ENCODE measurements around the gene RPL12.
A peak's percentile ranks its signal among the peaks of the same experiment; 100 is the strongest.
"Not testable (repeated sequence)": the region's sequence is repeated elsewhere in the genome, so short reads cannot be mapped to it uniquely, and the experiment has no call there.

The RPL12 gene

GRCh38 chr9:127473501-127473900 is 22.3 kb upstream of the RPL12 start:
- Histone ChIP-seq H3K36me3 (ENCODE audit: control insufficient read depth in 5 of 5, insufficient read depth in 5 of 5, low read length in 5 of 5) (peaks cover 10 to 62% (median 41%) of the 10 kb centered on the region in 5 donors), H3K27me3 (ENCODE audit: control insufficient read depth in 5 of 5, insufficient read depth in 4 of 5, low read length in 5 of 5) (no peaks in the 10 kb centered on the region), H3K4me1 (ENCODE audit: control insufficient read depth in 5 of 5, insufficient read depth in 5 of 5, low read length in 5 of 5) (no peaks in the 10 kb centered on the region), H3K4me3 (ENCODE audit: low read depth in 1 of 5, low read length in 5 of 5) (no peak overlapping the region), H3K9me3 (ENCODE audit: control insufficient read depth in 5 of 5, low read length in 5 of 5) (no peaks in the 10 kb centered on the region), H3K9ac (ENCODE audit: low read length in 5 of 5) (no peak overlapping the region), H3K27ac (ENCODE audit: low read depth, low read length) (no peak overlapping the region)

GRCh38 chr9:127470662-127471061 is 19.5 kb upstream of the RPL12 start:
- H3K9me3 ChIP-seq (ENCODE audit: control insufficient read depth in 5 of 5, low read length in 5 of 5): no peaks in the 10 kb centered on the region
- no peak overlapping the region for H3K27ac ChIP-seq (ENCODE audit: low read depth, low read length)
- no peak overlapping the region for H3K9ac ChIP-seq (ENCODE audit: low read length in 5 of 5)
- peaks cover 10 to 59% (median 43%) of the 10 kb centered on the region in 5 donors for H3K36me3 ChIP-seq (ENCODE audit: control insufficient read depth in 5 of 5, insufficient read depth in 5 of 5, low read length in 5 of 5)
- no peaks in the 10 kb centered on the region for H3K4me1 ChIP-seq (ENCODE audit: control insufficient read depth in 5 of 5, insufficient read depth in 5 of 5, low read length in 5 of 5)
- H3K4me3 ChIP-seq (ENCODE audit: low read depth in 1 of 5, low read length in 5 of 5): no peak overlapping the region
- H3K27me3 ChIP-seq (ENCODE audit: control insufficient read depth in 5 of 5, insufficient read depth in 4 of 5, low read length in 5 of 5): no peaks in the 10 kb centered on the region

GRCh38 chr9:127467621-127468020 is 16.4 kb upstream of the RPL12 start:
- H3K9ac ChIP-seq (ENCODE audit: low read length in 5 of 5): no peak overlapping the region
- no peaks in the 10 kb centered on the region for H3K9me3 ChIP-seq (ENCODE audit: control insufficient read depth in 5 of 5, low read length in 5 of 5)
- H3K4me1 ChIP-seq (ENCODE audit: control insufficient read depth in 5 of 5, insufficient read depth in 5 of 5, low read length in 5 of 5): no peaks in the 10 kb centered on the region
- H3K36me3 ChIP-seq (ENCODE audit: control insufficient read depth in 5 of 5, insufficient read depth in 5 of 5, low read length in 5 of 5): peaks cover 5 to 63% (median 42%) of the 10 kb centered on the region in 5 donors
- no peak overlapping the region for H3K27ac ChIP-seq (ENCODE audit: low read depth, low read length)
- no peaks in the 10 kb centered on the region for H3K27me3 ChIP-seq (ENCODE audit: control insufficient read depth in 5 of 5, insufficient read depth in 4 of 5, low read length in 5 of 5)
- no peak overlapping the region for H3K4me3 ChIP-seq (ENCODE audit: low read depth in 1 of 5, low read length in 5 of 5)

- peaks cover 5 to 73% (median 54%) of the 10 kb centered on the region in 5 donors for H3K36me3 ChIP-seq (ENCODE audit: control insufficient read depth in 5 of 5, insufficient read depth in 5 of 5, low read length in 5 of 5)
- not testable (repeated sequence) for H3K9ac ChIP-seq (ENCODE audit: low read length in 5 of 5); H3K4me3 ChIP-seq (ENCODE audit: low read depth in 1 of 5, low read length in 5 of 5); H3K4me1 ChIP-seq (ENCODE audit: control insufficient read depth in 5 of 5, insufficient read depth in 5 of 5, low read length in 5 of 5); H3K27ac ChIP-seq (ENCODE audit: low read depth, low read length); H3K9me3 ChIP-seq (ENCODE audit: control insufficient read depth in 5 of 5, low read length in 5 of 5); H3K27me3 ChIP-seq (ENCODE audit: control insufficient read depth in 5 of 5, insufficient read depth in 4 of 5, low read length in 5 of 5)
These were observed 15.3 kb upstream of the RPL12 start for GRCh38 chr9:127466407-127466917.

- peaks cover 0 to 2% (median 0%) of the 10 kb centered on the region in 5 donors for H3K4me1 ChIP-seq (ENCODE audit: control insufficient read depth in 5 of 5, insufficient read depth in 5 of 5, low read length in 5 of 5)
- H3K27me3 ChIP-seq (ENCODE audit: control insufficient read depth in 5 of 5, insufficient read depth in 4 of 5, low read length in 5 of 5): no peaks in the 10 kb centered on the region
- no peak overlapping the region for H3K27ac ChIP-seq (ENCODE audit: low read depth, low read length)
- no peak overlapping the region for H3K4me3 ChIP-seq (ENCODE audit: low read depth in 1 of 5, low read length in 5 of 5)
- H3K36me3 ChIP-seq (ENCODE audit: control insufficient read depth in 5 of 5, insufficient read depth in 5 of 5, low read length in 5 of 5): peaks cover 0 to 82% (median 66%) of the 10 kb centered on the region in 5 donors
- H3K9me3 ChIP-seq (ENCODE audit: control insufficient read depth in 5 of 5, low read length in 5 of 5): no peaks in the 10 kb centered on the region
- H3K9ac ChIP-seq (ENCODE audit: low read length in 5 of 5): no peak overlapping the region
These were observed 12.7 kb upstream of the RPL12 start for GRCh38 chr9:127463911-127464310.

- H3K9me3 ChIP-seq (ENCODE audit: control insufficient read depth in 5 of 5, low read length in 5 of 5): no peaks in the 10 kb centered on the region
- no peaks in the 10 kb centered on the region for H3K27me3 ChIP-seq (ENCODE audit: control insufficient read depth in 5 of 5, insufficient read depth in 4 of 5, low read length in 5 of 5)
- H3K4me1 ChIP-seq (ENCODE audit: control insufficient read depth in 5 of 5, insufficient read depth in 5 of 5, low read length in 5 of 5): peaks cover 0 to 5% (median 2%) of the 10 kb centered on the region in 5 donors
- H3K9ac ChIP-seq (ENCODE audit: low read length in 5 of 5): no peak overlapping the region
- H3K4me3 ChIP-seq (ENCODE audit: low read depth in 1 of 5, low read length in 5 of 5): no peak overlapping the region
- peaks cover 0 to 79% (median 65%) of the 10 kb centered on the region in 5 donors for H3K36me3 ChIP-seq (ENCODE audit: control insufficient read depth in 5 of 5, insufficient read depth in 5 of 5, low read length in 5 of 5)
- H3K27ac ChIP-seq (ENCODE audit: low read depth, low read length): no peak overlapping the region
These were observed 12.2 kb upstream of the RPL12 start for GRCh38 chr9:127463382-127463781.

GRCh38 chr9:127458921-127459320 is 7.7 kb upstream of the RPL12 start:
- Histone ChIP-seq H3K4me1 (ENCODE audit: control insufficient read depth in 5 of 5, insufficient read depth in 5 of 5, low read length in 5 of 5) (peaks cover 0 to 21% (median 10%) of the 10 kb centered on the region in 5 donors), H3K9me3 (ENCODE audit: control insufficient read depth in 5 of 5, low read length in 5 of 5) (no peaks in the 10 kb centered on the region), H3K4me3 (ENCODE audit: low read depth in 1 of 5, low read length in 5 of 5) (no peak overlapping the region), H3K27me3 (ENCODE audit: control insufficient read depth in 5 of 5, insufficient read depth in 4 of 5, low read length in 5 of 5) (no peaks in the 10 kb centered on the region), H3K9ac (ENCODE audit: low read length in 5 of 5) (no peak overlapping the region), H3K36me3 (ENCODE audit: control insufficient read depth in 5 of 5, insufficient read depth in 5 of 5, low read length in 5 of 5) (peaks cover 0 to 71% (median 51%) of the 10 kb centered on the region in 5 donors), H3K27ac (ENCODE audit: low read depth, low read length) (no peak overlapping the region)

- H3K4me1 ChIP-seq (ENCODE audit: control insufficient read depth in 5 of 5, insufficient read depth in 5 of 5, low read length in 5 of 5): peaks cover 0 to 31% (median 11%) of the 10 kb centered on the region in 5 donors
- peaks cover 0 to 56% (median 40%) of the 10 kb centered on the region in 5 donors for H3K36me3 ChIP-seq (ENCODE audit: control insufficient read depth in 5 of 5, insufficient read depth in 5 of 5, low read length in 5 of 5)
- no peak overlapping the region for H3K27ac ChIP-seq (ENCODE audit: low read depth, low read length)
- no peak overlapping the region for H3K9ac ChIP-seq (ENCODE audit: low read length in 5 of 5)
- H3K27me3 ChIP-seq (ENCODE audit: control insufficient read depth in 5 of 5, insufficient read depth in 4 of 5, low read length in 5 of 5): no peaks in the 10 kb centered on the region
- no peak overlapping the region for H3K4me3 ChIP-seq (ENCODE audit: low read depth in 1 of 5, low read length in 5 of 5)
- no peaks in the 10 kb centered on the region for H3K9me3 ChIP-seq (ENCODE audit: control insufficient read depth in 5 of 5, low read length in 5 of 5)
These were observed 6.1 kb upstream of the RPL12 start for GRCh38 chr9:127457191-127457878.

GRCh38 chr9:127455324-127455992 is 4.3 kb upstream of the RPL12 start:
- peaks cover 0 to 40% (median 26%) of the 10 kb centered on the region in 5 donors for H3K36me3 ChIP-seq (ENCODE audit: control insufficient read depth in 5 of 5, insufficient read depth in 5 of 5, low read length in 5 of 5)
- H3K27ac ChIP-seq (ENCODE audit: low read depth, low read length): no peak overlapping the region
- no peak overlapping the region for H3K9ac ChIP-seq (ENCODE audit: low read length in 5 of 5)
- H3K9me3 ChIP-seq (ENCODE audit: control insufficient read depth in 5 of 5, low read length in 5 of 5): no peaks in the 10 kb centered on the region
- H3K4me3 ChIP-seq (ENCODE audit: low read depth in 1 of 5, low read length in 5 of 5): no peak overlapping the region
- H3K4me1 ChIP-seq (ENCODE audit: control insufficient read depth in 5 of 5, insufficient read depth in 5 of 5, low read length in 5 of 5): peaks cover under 1 to 46% (median 26%) of the 10 kb centered on the region in 5 donors
- H3K27me3 ChIP-seq (ENCODE audit: control insufficient read depth in 5 of 5, insufficient read depth in 4 of 5, low read length in 5 of 5): no peaks in the 10 kb centered on the region

GRCh38 chr9:127452691-127453090 is 1.5 kb upstream of the RPL12 start:
- Histone ChIP-seq H3K9me3 (ENCODE audit: control insufficient read depth in 5 of 5, low read length in 5 of 5) (no peaks in the 10 kb centered on the region), H3K27ac (ENCODE audit: low read depth, low read length) (no peak overlapping the region), H3K27me3 (ENCODE audit: control insufficient read depth in 5 of 5, insufficient read depth in 4 of 5, low read length in 5 of 5) (no peaks in the 10 kb centered on the region), H3K4me3 (ENCODE audit: low read depth in 1 of 5, low read length in 5 of 5) (peak overlapping the region in 3 of 5 donors; percentile 27 to 92 (median 92)), H3K4me1 (ENCODE audit: control insufficient read depth in 5 of 5, insufficient read depth in 5 of 5, low read length in 5 of 5) (peaks cover 8 to 62% (median 40%) of the 10 kb centered on the region in 5 donors), H3K36me3 (ENCODE audit: control insufficient read depth in 5 of 5, insufficient read depth in 5 of 5, low read length in 5 of 5) (peaks cover 4 to 45% (median 32%) of the 10 kb centered on the region in 5 donors), H3K9ac (ENCODE audit: low read length in 5 of 5) (no peak overlapping the region)
